MG63 (cell line): Measurements from ENCODE around the gene PRKCI. TPM values are rescaled to one million over a fixed set of nuclear protein-coding genes. Genes with fewer than 3 reads are reported as not detected.

ENCODE experiments used
- DNase-seq: peaks from one replicate; pipeline ENCODE4 v3.0.0-alpha.2; 2020
- H3K27me3 ChIP-seq: fragments of 250-450 bp; sonication (Bioruptor Pico); 2 replicates; pipeline ENCODE4 v1.5.1; 2020; ENCODE audit warnings: mild to moderate bottlenecking, moderate library complexity
- H3K36me3 ChIP-seq: fragments of 250-450 bp; sonication (Bioruptor Pico); 2 replicates; pipeline ENCODE4 v1.5.1; 2020; ENCODE audit warnings: mild to moderate bottlenecking, moderate library complexity
- H3K4me3 ChIP-seq: fragments of 250-450 bp; sonication (Bioruptor Pico); 2 replicates; pipeline ENCODE4 v1.5.1; 2020; ENCODE audit warnings: mild to moderate bottlenecking, moderate library complexity
- H3K9me3 ChIP-seq: fragments of 250-450 bp; sonication (Bioruptor Pico); 2 replicates; pipeline ENCODE4 v1.5.1; 2020; ENCODE audit warnings: mild to moderate bottlenecking, moderate library complexity
- total RNA-seq: library from RNA; depleted of rRNA; stranded (reverse); fragments of >200 nt; shearing (Covaris generic); gene quantifications from 2 replicates; pipeline ENCODE4 v1.2.3, GENCODE V29; 2014; ENCODE audit warnings: low replicate concordance; rRNA removed

Gene PRKCI
- total RNA-seq, 1 experiment from 2014 or later: 34.6 TPM

DNA sequence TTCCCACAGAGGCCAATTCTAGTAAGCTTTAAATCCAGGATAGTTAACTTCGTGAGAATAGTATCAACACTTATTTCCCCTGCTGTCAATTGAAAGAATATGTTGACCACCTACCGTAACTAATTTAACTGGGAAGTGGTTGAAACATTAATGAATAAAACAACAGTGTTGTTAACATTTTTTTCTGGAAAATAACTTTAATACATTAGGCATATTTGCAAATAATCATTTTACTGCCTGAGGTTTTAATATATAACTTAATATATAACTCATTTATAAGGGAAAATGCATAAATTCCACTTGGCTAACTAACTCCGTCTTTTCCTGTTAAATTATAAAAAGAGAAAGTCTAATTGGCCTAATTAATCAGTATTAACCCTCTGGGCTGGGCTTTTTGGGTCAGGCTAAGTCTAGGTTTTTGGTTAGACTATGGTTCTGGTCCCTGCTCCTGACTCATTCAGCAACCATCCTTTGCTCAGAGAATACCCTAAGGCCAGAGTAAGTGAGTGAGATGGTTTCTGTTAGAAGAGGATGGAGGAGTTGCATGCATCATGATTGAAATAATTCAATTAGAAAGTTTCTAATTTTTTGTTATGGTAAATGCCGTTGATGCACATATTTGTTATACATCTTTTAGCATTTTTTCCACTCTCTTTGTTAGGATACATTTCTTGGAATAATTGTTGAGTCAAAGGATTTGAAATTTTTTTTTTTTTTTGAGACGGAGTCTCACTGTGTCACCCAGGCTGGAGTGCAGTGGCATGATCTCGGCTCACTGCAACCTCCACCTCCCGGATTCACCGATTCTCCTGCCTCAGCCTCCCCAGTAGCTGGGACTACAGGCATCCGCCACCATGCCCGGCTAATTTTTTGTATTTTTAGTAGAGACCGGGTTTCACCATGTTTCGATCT lies 124.5 kb downstream of the PRKCI start:
- H3K9me3 ChIP-seq: no peaks in the 10 kb centered on the region
- no peak for DNase-seq
- no peaks in the 10 kb centered on the region for H3K27me3 ChIP-seq
- H3K4me3 ChIP-seq: no peak overlapping the region
- H3K36me3 ChIP-seq: no peaks in the 10 kb centered on the region

GRCh38 chr3:170350515-170351413 lies 128.5 kb downstream of the PRKCI start:
- no peaks in the 10 kb centered on the region for H3K9me3 ChIP-seq
- no peaks in the 10 kb centered on the region for H3K27me3 ChIP-seq
- no peaks in the 10 kb centered on the region for H3K36me3 ChIP-seq
- peak; percentile 43 for DNase-seq
- H3K4me3 ChIP-seq: no peak overlapping the region

DNA sequence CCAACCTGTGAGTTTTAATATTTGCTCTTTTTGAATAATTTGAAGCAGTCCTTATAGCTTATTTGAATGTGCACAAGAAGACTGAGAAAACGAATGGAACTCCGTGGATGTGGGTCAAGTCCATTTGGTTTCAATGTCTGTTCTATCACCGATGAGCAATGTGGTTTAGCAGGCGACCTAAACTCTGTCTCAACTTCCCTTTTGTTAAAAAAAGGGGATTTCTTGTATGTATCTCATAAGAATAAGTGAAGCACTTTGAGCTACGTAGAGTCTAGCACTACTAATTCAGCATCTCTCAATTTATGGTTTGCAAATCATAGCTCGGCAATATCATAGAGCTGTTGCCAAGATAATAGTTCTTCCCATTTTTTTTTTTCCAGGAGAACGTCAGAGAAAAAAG lies 130.7 kb downstream of the PRKCI start:
- H3K4me3 ChIP-seq: no peak overlapping the region
- H3K9me3 ChIP-seq: no peaks in the 10 kb centered on the region
- no peaks in the 10 kb centered on the region for H3K27me3 ChIP-seq
- DNase-seq: no peak
- H3K36me3 ChIP-seq: no peaks in the 10 kb centered on the region

GRCh38 chr3:170353485-170353884 lies 131.3 kb downstream of the PRKCI start:
- no peak for DNase-seq
- no peaks in the 10 kb centered on the region for H3K9me3 ChIP-seq
- H3K4me3 ChIP-seq: no peak overlapping the region
- H3K36me3 ChIP-seq: no peaks in the 10 kb centered on the region
- no peaks in the 10 kb centered on the region for H3K27me3 ChIP-seq

GRCh38 chr3:170354760-170355159 lies 132.5 kb downstream of the PRKCI start:
- Histone ChIP-seq H3K27me3 (no peaks in the 10 kb centered on the region), H3K36me3 (no peaks in the 10 kb centered on the region), H3K9me3 (no peaks in the 10 kb centered on the region), H3K4me3 (no peak overlapping the region)
- DNase-seq: no peak

Other genes with a start within 250 kb of the PRKCI start
- 1.3 and 4.3 TPM in 2 replicates for gene GPR160, start 184.4 kb upstream of the PRKCI start, total RNA-seq
- 9.5 and 11.1 TPM in 2 replicates for gene PHC3, start 40.7 kb upstream of the PRKCI start, total RNA-seq
- 26.8 and 27.5 TPM in 2 replicates for gene SKIL, start 135.3 kb downstream of the PRKCI start, total RNA-seq
- 18.6 and 28.7 TPM in 2 replicates for gene CLDN11, start 196.4 kb downstream of the PRKCI start, total RNA-seq